Endothelial cell of umbilical vein (primary cell): ENCODE measurements around the gene TBC1D14. TPM values are rescaled to one million over a fixed set of nuclear protein-coding genes. Genes with fewer than 3 reads are reported as not detected.

Experiments used
- BruUV-seq: library from RNA; stranded (reverse); fragments of 400-500 nt; replicated peaks from 2 replicates; lab custom pipeline; 2021; lab: Mats Ljungman, UMichigan
- CTCF ChIA-PET: fragments of 300-600, 350-600 bp; sonication (Branson Sonifier 250); formaldehyde crosslinking; loops from one replicate; lab custom pipeline; 2021; ENCODE audit warnings: antibody characterized with exemption, inconsistent platforms; lab: Charles Lee
- POLR2A ChIA-PET: fragments of 300-600, 350-600 bp; sonication (Branson Sonifier 250); formaldehyde crosslinking; loops from one replicate; lab custom pipeline; 2021; ENCODE audit warnings: antibody characterized with exemption, inconsistent platforms; lab: Charles Lee
- DNase-seq: peaks from one replicate; pipeline ENCODE4 v3.0.0-alpha.2; 2011; ENCODE audit warnings: low read depth, low spot score
- FAIRE-seq: peaks from 2 replicates; lab custom pipeline; 2011; peaks lifted over from hg19 to GRCh38; lab: Jason Lieb, UNC
- H2AFZ ChIP-seq: 2 replicates; pipeline ENCODE4 v1.6.0; 2012; ENCODE audit warnings: low read depth, low read length, control low read depth, inconsistent platforms
- H3K27ac ChIP-seq: 2 replicates; pipeline ENCODE4 v1.5.1; 2011; ENCODE audit warnings: low read depth, mild to moderate bottlenecking, control low read depth, low read length, moderate library complexity; ENCODE audit not compliant: insufficient read depth
- H3K27me3 ChIP-seq, 2 experiments: 2 replicates each; pipeline versions ENCODE4 v1.6.0 to v1.6.1; 2011; ENCODE audit warnings: low read length in 2 of 2, mixed read lengths in 1 of 2; ENCODE audit not compliant: control insufficient read depth in 2 of 2, insufficient read depth in 2 of 2
- H3K36me3 ChIP-seq, 2 experiments: 2 replicates in 1 of 2; 3 replicates in 1 of 2; pipeline ENCODE4 v1.5.1; 2011; ENCODE audit warnings: low read length in 2 of 2, mild to moderate bottlenecking in 1 of 2, moderate library complexity in 1 of 2; ENCODE audit not compliant: control insufficient read depth in 2 of 2, insufficient read depth in 2 of 2; ENCODE audit errors: extremely low read depth in 1 of 2
- H3K4me1 ChIP-seq: 3 replicates; pipeline ENCODE4 v1.5.1; 2011; ENCODE audit warnings: mild to moderate bottlenecking, low read length; ENCODE audit not compliant: control insufficient read depth, insufficient read depth; ENCODE audit errors: extremely low read depth
- H3K4me2 ChIP-seq: 2 replicates; pipeline ENCODE4 v1.6.1; 2011; ENCODE audit warnings: low read length, control low read depth, mixed read lengths; ENCODE audit not compliant: insufficient read depth
- H3K4me3 ChIP-seq, 3 experiments: fragments of 200-600 bp in 1 of 3; sonication (generic), shearing (Covaris generic) in 1 of 3; replicated peaks in 1 of 3; 2 replicates each; pipeline ENCODE4 v1.5.1; 2011 to 2016; ENCODE audit warnings: control low read depth in 3 of 3, low read length in 3 of 3, mild to moderate bottlenecking in 2 of 3, inconsistent platforms in 1 of 3, low read depth in 1 of 3, moderate library complexity in 1 of 3; ENCODE audit not compliant: insufficient read depth in 1 of 3
- H3K79me2 ChIP-seq: 2 replicates; pipeline ENCODE4 v1.6.0; 2012; ENCODE audit warnings: low read length, inconsistent platforms; ENCODE audit not compliant: control insufficient read depth, insufficient read depth
- H3K9ac ChIP-seq: replicated peaks from 2 replicates; pipeline ENCODE3; 2011; ENCODE audit warnings: low read length, control low read depth; ENCODE audit not compliant: insufficient read depth; ENCODE audit errors: extremely low read depth
- H3K9me1 ChIP-seq: replicated peaks from 3 replicates; pipeline ENCODE4 v1.6.0; 2011; ENCODE audit warnings: mild to moderate bottlenecking, low read length; ENCODE audit not compliant: control insufficient read depth, insufficient read depth; ENCODE audit errors: extremely low read depth
- H3K9me3 ChIP-seq: replicated peaks from 2 replicates; pipeline ENCODE4 v1.5.1; 2012; ENCODE audit warnings: low read length, inconsistent platforms; ENCODE audit not compliant: control insufficient read depth, insufficient read depth
- H4K20me1 ChIP-seq: replicated peaks from 2 replicates; pipeline ENCODE3; 2011; ENCODE audit warnings: mild to moderate bottlenecking, low read length; ENCODE audit not compliant: control insufficient read depth, insufficient read depth; ENCODE audit errors: extremely low read depth
- EZH2 ChIP-seq: IDR thresholded peaks from 2 replicates; pipeline ENCODE4 v1.6.1; 2012; ENCODE audit warnings: borderline replicate concordance, low read depth, mild to moderate bottlenecking, moderate library complexity, low read length, inconsistent platforms; ENCODE audit not compliant: severe bottlenecking
- FOS ChIP-seq: IDR thresholded peaks from 2 replicates; pipeline ENCODE4 v1.6.1; 2011; ENCODE audit warnings: mild to moderate bottlenecking, low read length, moderate library complexity, borderline replicate concordance; ENCODE audit not compliant: insufficient read depth
- GATA2 ChIP-seq: IDR thresholded peaks from 2 replicates; pipeline ENCODE4 v1.7.0; 2011; ENCODE audit warnings: low read depth, mild to moderate bottlenecking, moderate library complexity, mixed read lengths, low read length; ENCODE audit not compliant: insufficient read length, insufficient read depth
- JUN ChIP-seq: IDR thresholded peaks from 2 replicates; pipeline ENCODE4 v1.6.1; 2011; ENCODE audit warnings: borderline replicate concordance, low read depth; ENCODE audit not compliant: insufficient read length, insufficient read depth
- MAX ChIP-seq: IDR thresholded peaks from 2 replicates; pipeline ENCODE4 v1.6.1; 2011; ENCODE audit not compliant: insufficient read depth, insufficient read length
- MYC ChIP-seq: IDR thresholded peaks from one replicate; pipeline ENCODE4 v1.6.1; 2011; ENCODE audit warnings: mild to moderate bottlenecking, low read depth, low read length
- POLR2A ChIP-seq: IDR thresholded peaks from 2 replicates; pipeline ENCODE4 v1.6.1; 2012; ENCODE audit warnings: low read depth, mild to moderate bottlenecking, control low read depth, low read length
- POLR2AphosphoS5 ChIP-seq: IDR thresholded peaks from 2 replicates; pipeline ENCODE4 v1.6.1; 2012; ENCODE audit warnings: low read depth, mild to moderate bottlenecking, control low read depth, low read length, moderate library complexity; ENCODE audit not compliant: insufficient read depth
- dilution Hi-C: fragments of 300-500 bp; cut with MboI; formaldehyde crosslinking; loops from one replicate; pipeline ENCODE4 v1.15.0; 2019; ENCODE audit warnings: low sequenced_read_pairs; ENCODE audit not compliant: extremely low pct_ligation_motif_present
- intact Hi-C: fragments of 100-400 bp; cut with micrococcal nuclease; formaldehyde crosslinking; loops from one replicate; pipeline ENCODE4 v1.10.0; 2022
- polyA plus RNA-seq, 4 experiments: library from polyadenylated mRNA; depleted of rRNA in 3 of 4; stranded (reverse) in 3 of 4; unstranded in 1 of 4; fragments of >200 nt; gene quantifications; 2 replicates each; pipeline versions ENCODE4 v1.2.1 to v1.2.3, GENCODE V29; 2011 to 2012; ENCODE audit warnings: missing spikeins in 1 of 4
- total RNA-seq: library from RNA; stranded (reverse); gene quantifications from 2 replicates; pipeline ENCODE4 v1.2.3, GENCODE V29; 2021
- TF ChIP-seq, protein P1 (sequence below), 2 donors: IDR thresholded peaks; 1 replicate in 1 of 2; 2 replicates in 1 of 2; pipeline ENCODE4 v1.5.1; 2011; ENCODE audit warnings: low read length in 2 of 2, mild to moderate bottlenecking in 2 of 2, moderate library complexity in 2 of 2, control low read depth in 1 of 2, inconsistent platforms in 1 of 2, low read depth in 1 of 2; ENCODE audit not compliant: insufficient read depth in 1 of 2; ENCODE audit errors: extremely low read depth in 1 of 2

Gene TBC1D14
- total and polyA plus RNA-seq, 2 donors (not counting 3 experiments of a cell fraction or from before 2014, with no cell fraction given): 23.7 to 24.8 TPM

- intact Hi-C loops (no loop called here), dilution Hi-C loops (no loop called here)
- no peaks in the 10 kb centered on the region for H3K79me2 ChIP-seq
- FAIRE-seq (no peak), DNase-seq (no peak)
- BruUV-seq: no TSS peak
- H3K4me2 ChIP-seq: no peak overlapping the region
- no peak overlapping the region for H3K27ac ChIP-seq
- H2AFZ ChIP-seq: no peak overlapping the region
- peaks cover 7% of the 10 kb centered on the region for H3K4me1 ChIP-seq
- no peaks in the 10 kb centered on the region for H4K20me1 ChIP-seq
- H3K36me3 ChIP-seq: no peaks in the 10 kb centered on the region
- TF ChIP-seq GATA2: no peak
- CTCF ChIA-PET: no interaction called here
- no peaks in the 10 kb centered on the region for H3K9me3 ChIP-seq
- H3K9ac ChIP-seq: no peak overlapping the region
- no peak overlapping the region for H3K4me3 ChIP-seq
- POLR2A ChIA-PET: no interaction called here
- H3K9me1 ChIP-seq: no peaks in the 10 kb centered on the region
- no peaks in the 10 kb centered on the region for H3K27me3 ChIP-seq
These were observed 49.6 kb downstream of the TBC1D14 start for GRCh38 chr4:6959261-6959660.

DNA sequence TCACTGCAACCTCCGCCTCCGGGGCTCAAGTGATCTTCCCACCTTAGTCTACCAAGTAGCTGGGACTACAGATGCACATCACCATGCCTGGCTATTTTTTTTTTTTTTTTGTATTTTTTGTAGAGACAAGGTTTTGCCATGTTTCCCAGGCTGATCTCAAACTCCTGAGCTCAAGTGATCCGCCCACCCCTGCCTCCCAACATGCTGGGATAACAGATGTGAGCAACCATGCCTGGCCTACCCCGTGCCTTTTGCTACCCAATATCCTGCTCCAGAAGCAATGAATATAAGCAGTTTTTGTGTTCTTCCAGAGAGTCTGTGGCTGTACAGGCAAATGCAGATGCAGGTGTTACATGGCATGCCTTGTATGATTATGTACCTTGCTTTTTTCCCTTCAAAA lies 50.5 kb downstream of the TBC1D14 start:
- intact Hi-C loops: no loop called here

More for the DNA sequence above, 50.5 kb downstream of the TBC1D14 start:
- FAIRE-seq: no peak
- ChIA-PET CTCF (interaction anchor here (0.9 to 1.1 kb wide), 2 partner anchors 14 to 111 kb away, joined by 3 to 7 read pairs; no protein-coding TSS in a partner anchor), POLR2A (no interaction called here)
- H3K4me3 ChIP-seq: no peak overlapping the region
- H3K9me1 ChIP-seq: no peaks in the 10 kb centered on the region
- DNase-seq: no peak
- no peaks in the 10 kb centered on the region for H3K36me3 ChIP-seq
- no peak overlapping the region for H3K27ac ChIP-seq
- H3K9ac ChIP-seq: no peak overlapping the region
- TF ChIP-seq GATA2 (no peak), POLR2A (no peak), FOS (no peak), JUN (no peak), EZH2 (no peak), MAX (no peak), MYC (no peak), POLR2AphosphoS5 (no peak)
- TF ChIP-seq, protein P1, sequence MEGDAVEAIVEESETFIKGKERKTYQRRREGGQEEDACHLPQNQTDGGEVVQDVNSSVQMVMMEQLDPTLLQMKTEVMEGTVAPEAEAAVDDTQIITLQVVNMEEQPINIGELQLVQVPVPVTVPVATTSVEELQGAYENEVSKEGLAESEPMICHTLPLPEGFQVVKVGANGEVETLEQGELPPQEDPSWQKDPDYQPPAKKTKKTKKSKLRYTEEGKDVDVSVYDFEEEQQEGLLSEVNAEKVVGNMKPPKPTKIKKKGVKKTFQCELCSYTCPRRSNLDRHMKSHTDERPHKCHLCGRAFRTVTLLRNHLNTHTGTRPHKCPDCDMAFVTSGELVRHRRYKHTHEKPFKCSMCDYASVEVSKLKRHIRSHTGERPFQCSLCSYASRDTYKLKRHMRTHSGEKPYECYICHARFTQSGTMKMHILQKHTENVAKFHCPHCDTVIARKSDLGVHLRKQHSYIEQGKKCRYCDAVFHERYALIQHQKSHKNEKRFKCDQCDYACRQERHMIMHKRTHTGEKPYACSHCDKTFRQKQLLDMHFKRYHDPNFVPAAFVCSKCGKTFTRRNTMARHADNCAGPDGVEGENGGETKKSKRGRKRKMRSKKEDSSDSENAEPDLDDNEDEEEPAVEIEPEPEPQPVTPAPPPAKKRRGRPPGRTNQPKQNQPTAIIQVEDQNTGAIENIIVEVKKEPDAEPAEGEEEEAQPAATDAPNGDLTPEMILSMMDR (IDR thresholded peaks at IDR 0.05; ENCODE audit: extremely low read depth in 1 of 2, insufficient read depth in 1 of 2, low read depth in 1 of 2, low read length in 2 of 2): no peak
- H3K27me3 ChIP-seq: no peaks in the 10 kb centered on the region
- H4K20me1 ChIP-seq: no peaks in the 10 kb centered on the region
- dilution Hi-C loops: no loop called here
- no peak overlapping the region for H3K4me2 ChIP-seq
- no peak overlapping the region for H2AFZ ChIP-seq
- no peaks in the 10 kb centered on the region for H3K79me2 ChIP-seq
- no TSS peak for BruUV-seq
- H3K9me3 ChIP-seq: no peaks in the 10 kb centered on the region
- peaks cover 7% of the 10 kb centered on the region for H3K4me1 ChIP-seq
